ENCODE measurements around the gene OGFOD3. TPM values are rescaled to one million over a fixed set of nuclear protein-coding genes. Genes with fewer than 3 reads are reported as not detected.

OGFOD3 gene
- total and polyA plus RNA-seq, 9 of the 15 experiments (the other 6 are each of a cell fraction or from before 2014, with no cell fraction given), result 0.69 to 44.7 (median 18.9) TPM

- TF ChIP-seq HBP1 (CRISPR knock-in tag; IDR thresholded peaks at IDR 0.05), result peak; percentile 78; the same call in 1 of the 2 replicates
- TF ChIP-seq ZNF239 (CRISPR knock-in tag; IDR thresholded peaks at IDR 0.05), result no peak
- TF ChIP-seq ZBED1 (IDR thresholded peaks at IDR 0.05), result peak; percentile 84; the same call in 1 of the 2 replicates
- no peak for TF ChIP-seq POLR3G (IDR thresholded peaks at IDR 0.05; ENCODE audit: extremely low read depth, insufficient read length, insufficient replicate concordance)
- no peak for TF ChIP-seq KDM2B (CRISPR knock-in tag; IDR thresholded peaks at IDR 0.05)
- peak; percentile 88 for TF ChIP-seq MTA1 (IDR thresholded peaks at IDR 0.05; ENCODE audit: borderline replicate concordance)
- no peak for TF ChIP-seq GTF3C2 (IDR thresholded peaks at IDR 0.05; ENCODE audit: borderline replicate concordance, extremely low read depth, insufficient read length)
- TF ChIP-seq BHLHE40 (IDR thresholded peaks at IDR 0.05; ENCODE audit: low read length), result peak; percentile 83
- TF ChIP-seq, protein P1, sequence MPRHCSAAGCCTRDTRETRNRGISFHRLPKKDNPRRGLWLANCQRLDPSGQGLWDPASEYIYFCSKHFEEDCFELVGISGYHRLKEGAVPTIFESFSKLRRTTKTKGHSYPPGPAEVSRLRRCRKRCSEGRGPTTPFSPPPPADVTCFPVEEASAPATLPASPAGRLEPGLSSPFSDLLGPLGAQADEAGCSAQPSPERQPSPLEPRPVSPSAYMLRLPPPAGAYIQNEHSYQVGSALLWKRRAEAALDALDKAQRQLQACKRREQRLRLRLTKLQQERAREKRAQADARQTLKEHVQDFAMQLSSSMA (CRISPR knock-in tag; IDR thresholded peaks at IDR 0.05), result no peak
- TF ChIP-seq HMBOX1 (IDR thresholded peaks at IDR 0.05), result peak; percentile 91
- peak; percentile 89; the same call in 1 of the 2 replicates for TF ChIP-seq ELF4 (CRISPR knock-in tag; IDR thresholded peaks at IDR 0.05)
- peak; percentile 86 for TF ChIP-seq ESRRA (IDR thresholded peaks at IDR 0.05; ENCODE audit: borderline replicate concordance, low read depth)
- TF ChIP-seq HINFP (tag; conservative IDR thresholded peaks at IDR 0.05; ENCODE audit: low read depth), result no peak
- peak; percentile 99 for TF ChIP-seq SMARCA4 (IDR thresholded peaks at IDR 0.05)
- TF ChIP-seq, protein P2, sequence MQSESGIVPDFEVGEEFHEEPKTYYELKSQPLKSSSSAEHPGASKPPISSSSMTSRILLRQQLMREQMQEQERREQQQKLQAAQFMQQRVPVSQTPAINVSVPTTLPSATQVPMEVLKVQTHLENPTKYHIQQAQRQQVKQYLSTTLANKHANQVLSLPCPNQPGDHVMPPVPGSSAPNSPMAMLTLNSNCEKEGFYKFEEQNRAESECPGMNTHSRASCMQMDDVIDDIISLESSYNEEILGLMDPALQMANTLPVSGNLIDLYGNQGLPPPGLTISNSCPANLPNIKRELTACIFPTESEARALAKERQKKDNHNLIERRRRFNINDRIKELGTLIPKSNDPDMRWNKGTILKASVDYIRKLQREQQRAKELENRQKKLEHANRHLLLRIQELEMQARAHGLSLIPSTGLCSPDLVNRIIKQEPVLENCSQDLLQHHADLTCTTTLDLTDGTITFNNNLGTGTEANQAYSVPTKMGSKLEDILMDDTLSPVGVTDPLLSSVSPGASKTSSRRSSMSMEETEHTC (IDR thresholded peaks at IDR 0.05), result 0 out of 2 replicates have a peak, but pooled peaks have one; percentile 68
- peak; percentile 92 for TF ChIP-seq FOXJ2 (tag; IDR thresholded peaks at IDR 0.05)
- TF ChIP-seq CBFA2T2 (conservative IDR thresholded peaks at IDR 0.05), result peak; percentile 99
Observed at GRCh38 chr17:82461827-82462524, 43.6 kb upstream of the OGFOD3 start (continued).
